H1 (cell line): ENCODE results near the gene ITGA11. TPM values are rescaled to one million over a fixed set of nuclear protein-coding genes. Genes with fewer than 3 reads are reported as not detected.

Experiments
- GABPA ChIP-seq: IDR thresholded peaks from 2 replicates; pipeline ENCODE4 v1.6.1; 2011; ENCODE audit warnings: mild to moderate bottlenecking, low read length, moderate library complexity, borderline replicate concordance; ENCODE audit not compliant: insufficient read depth
- polyA plus RNA-seq, 7 experiments: library from polyadenylated mRNA; depleted of rRNA in 3 of 7; stranded (reverse) in 5 of 7; unstranded in 2 of 7; fragments of >200 nt in 5 of 7; fragments of 200-250 nt in 2 of 7; gene quantifications; 1 replicate in 5 of 7; 2 replicates in 1 of 7; 4 replicates in 1 of 7; pipeline versions ENCODE4 v1.2.1 to v1.2.3, GENCODE V29; 2011 to 2013; ENCODE audit warnings: missing spikeins in 2 of 7, mixed read lengths in 2 of 7
- total RNA-seq: library from RNA; stranded (reverse); fragmentation: NEBNext Ultra II Directional; extraction: Animal tissue kit (Norgen Biotek cat#: 25700); gene quantifications from 2 replicates; pipeline ENCODE4 v1.2.1, GENCODE V29; 2021

ITGA11 gene
- total and polyA plus RNA-seq, 2 of the 8 experiments (the other 6 are each of a cell fraction or from before 2014, with no cell fraction given): 0.05 to 0.06 TPM

GRCh38 chr15:68418611-68419161 is 13.3 kb downstream of the ITGA11 start (continued):
- TF ChIP-seq GABPA: no peak
- TF ChIP-seq, all 59 proteins: peak for 0
